KMS-11 (cell line): ENCODE data around the gene PABPC3.

Experiments used
- H2AFZ ChIP-seq: fragments of 200-600 bp; sonication (generic); 2 replicates; pipeline ENCODE4 v1.6.1; 2016; ENCODE audit warnings: antibody characterized with exemption, mixed run types, low read depth
- H3K27ac ChIP-seq: fragments of 200-600 bp; sonication (generic); 2 replicates; pipeline ENCODE4 v1.6.1; 2016; ENCODE audit warnings: mild to moderate bottlenecking, mixed run types
- H3K27me3 ChIP-seq: fragments of 200-600 bp; sonication (generic); 2 replicates; pipeline ENCODE4 v1.6.1; 2017; ENCODE audit warnings: mild to moderate bottlenecking, low read depth, mixed run types, moderate library complexity; ENCODE audit not compliant: insufficient read depth
- H3K36me3 ChIP-seq: fragments of 200-600 bp; sonication (generic); 2 replicates; pipeline ENCODE4 v1.6.1; 2017; ENCODE audit warnings: mild to moderate bottlenecking, mixed run types; ENCODE audit not compliant: insufficient read depth
- H3K4me1 ChIP-seq: fragments of 200-600 bp; sonication (generic); 2 replicates; pipeline ENCODE4 v1.6.1; 2016; ENCODE audit warnings: mild to moderate bottlenecking, low read depth, mixed run types; ENCODE audit not compliant: poor library complexity, severe bottlenecking
- H3K4me2 ChIP-seq: fragments of 200-600 bp; sonication (generic); 2 replicates; pipeline ENCODE4 v1.7.0; 2016; ENCODE audit warnings: mild to moderate bottlenecking, mixed run types
- H3K4me3 ChIP-seq: fragments of 200-600 bp; sonication (generic); IDR thresholded peaks from 2 replicates; pipeline ENCODE4 v1.6.1; 2017; ENCODE audit warnings: low read depth, low read length, mixed read lengths; ENCODE audit not compliant: insufficient read depth
- H3K79me2 ChIP-seq: fragments of 200-600 bp; sonication (generic); 2 replicates; pipeline ENCODE4 v1.6.1; 2016; ENCODE audit warnings: low read depth, mixed run types; ENCODE audit not compliant: insufficient read depth
- H3K9ac ChIP-seq: fragments of 200-600 bp; sonication (generic); 2 replicates; pipeline ENCODE4 v1.6.1; 2016; ENCODE audit warnings: mild to moderate bottlenecking, mixed run types
- H4K20me1 ChIP-seq: fragments of 200-600 bp; sonication (generic); 2 replicates; pipeline ENCODE4 v1.6.1; 2016; ENCODE audit warnings: mild to moderate bottlenecking, mixed run types; ENCODE audit not compliant: insufficient read depth
- CTCF ChIP-seq: fragments of 200-600 bp; sonication (generic); conservative IDR thresholded peaks from 2 replicates; pipeline ENCODE4 v1.6.1; 2017; ENCODE audit warnings: low read depth, mild to moderate bottlenecking, antibody characterized with exemption, low read length, moderate library complexity, mixed read lengths

The PABPC3 gene

DNA sequence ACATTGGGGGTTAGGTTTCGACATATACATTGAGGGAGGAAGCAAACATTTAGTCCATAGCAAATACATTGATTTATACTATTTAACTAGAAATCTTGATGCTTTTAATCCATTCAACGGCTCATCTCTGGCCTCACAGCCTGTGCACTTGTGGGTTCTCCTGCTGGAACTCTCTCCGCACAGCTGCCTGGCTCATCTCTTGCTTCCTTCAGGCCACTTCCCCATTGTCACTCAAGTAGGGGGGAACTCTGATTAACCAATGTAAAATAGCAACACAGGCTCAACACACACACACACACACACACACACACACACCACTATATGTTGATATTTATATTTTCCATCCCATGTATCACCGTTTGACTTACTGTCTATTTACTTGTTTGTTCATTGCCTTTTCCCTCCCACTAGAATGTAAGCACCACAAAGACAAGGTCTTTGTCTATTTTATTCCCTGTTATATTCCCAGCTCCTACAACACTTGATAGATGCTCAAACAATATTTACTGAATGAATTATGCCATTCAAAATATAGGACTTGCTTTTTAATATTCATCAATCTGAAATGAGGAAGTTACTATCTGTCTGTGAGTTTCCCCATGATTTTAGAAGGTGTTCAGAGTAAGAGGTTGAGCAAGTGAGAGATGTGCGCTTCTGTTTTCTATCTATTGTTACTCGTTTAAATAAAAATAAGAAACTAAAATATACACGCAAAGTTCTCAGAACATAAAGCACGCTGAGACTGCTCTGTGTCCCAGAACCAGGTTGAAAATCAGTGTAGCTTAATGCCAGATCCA, 29.8 kb upstream of the PABPC3 start:
- Histone ChIP-seq H3K4me2 (no peak overlapping the region), H3K27me3 (no peaks in the 10 kb centered on the region), H3K36me3 (no peaks in the 10 kb centered on the region), H3K79me2 (no peaks in the 10 kb centered on the region), H3K4me1 (no peaks in the 10 kb centered on the region), H3K9ac (no peak overlapping the region), H4K20me1 (no peaks in the 10 kb centered on the region), H2AFZ (no peak overlapping the region), H3K4me3 (no peak overlapping the region), H3K27ac (no peak overlapping the region)
- TF ChIP-seq CTCF = no peak

DNA sequence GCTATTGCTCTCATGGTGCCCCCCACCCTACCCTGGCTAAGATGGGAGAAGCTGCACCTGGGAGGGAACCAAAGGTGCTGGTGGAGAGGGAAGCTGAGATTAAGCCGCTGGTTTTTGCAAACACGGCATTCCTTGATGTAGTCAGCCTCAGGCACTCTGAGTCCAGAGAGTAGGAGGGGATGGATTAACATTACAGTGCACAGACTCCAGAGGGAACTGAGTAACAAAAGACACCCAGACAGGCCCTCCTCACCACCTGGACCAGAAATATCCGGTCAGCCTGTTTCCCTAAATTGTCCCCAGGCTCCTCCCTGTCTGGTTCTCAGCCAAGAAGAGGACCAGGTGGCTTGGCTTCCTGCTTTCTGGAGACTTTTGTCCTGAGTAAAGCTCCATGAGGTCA, 28.9 kb upstream of the PABPC3 start:
- no peak overlapping the region for H3K9ac ChIP-seq
- no peaks in the 10 kb centered on the region for H3K36me3 ChIP-seq
- no peaks in the 10 kb centered on the region for H3K4me1 ChIP-seq
- no peak for TF ChIP-seq CTCF
- H4K20me1 ChIP-seq = no peaks in the 10 kb centered on the region
- no peak overlapping the region for H3K4me3 ChIP-seq
- no peak overlapping the region for H2AFZ ChIP-seq
- no peak overlapping the region for H3K4me2 ChIP-seq
- no peaks in the 10 kb centered on the region for H3K79me2 ChIP-seq
- H3K27ac ChIP-seq = no peak overlapping the region
- no peaks in the 10 kb centered on the region for H3K27me3 ChIP-seq

DNA sequence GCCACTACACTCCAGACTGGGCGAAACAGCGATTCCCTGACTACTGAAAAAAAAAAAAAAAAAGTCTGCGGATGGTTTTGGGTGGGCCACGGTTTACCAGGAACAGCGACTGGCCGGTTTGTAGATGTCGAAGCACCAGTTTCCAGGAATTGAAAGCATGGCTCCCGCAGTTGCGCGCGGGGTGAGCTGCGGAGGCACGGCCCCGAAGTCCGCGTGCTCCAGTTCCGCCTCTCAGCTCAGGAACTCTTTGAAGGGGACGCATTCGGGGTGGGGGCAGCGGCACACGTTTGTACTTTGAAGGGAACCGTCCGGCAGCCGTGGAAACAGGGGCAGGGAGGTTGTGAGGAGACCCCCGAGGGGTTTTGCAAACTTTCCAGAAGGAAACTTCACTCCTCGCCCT, 27.1 kb upstream of the PABPC3 start:
- H3K4me2 ChIP-seq = no peak overlapping the region
- H3K4me1 ChIP-seq = no peaks in the 10 kb centered on the region
- H3K9ac ChIP-seq = no peak overlapping the region
- H3K4me3 ChIP-seq = no peak overlapping the region
- H3K36me3 ChIP-seq = no peaks in the 10 kb centered on the region
- no peaks in the 10 kb centered on the region for H4K20me1 ChIP-seq
- no peak overlapping the region for H3K27ac ChIP-seq
- H2AFZ ChIP-seq = no peak overlapping the region
- no peaks in the 10 kb centered on the region for H3K27me3 ChIP-seq
- no peaks in the 10 kb centered on the region for H3K79me2 ChIP-seq
- no peak for TF ChIP-seq CTCF

DNA sequence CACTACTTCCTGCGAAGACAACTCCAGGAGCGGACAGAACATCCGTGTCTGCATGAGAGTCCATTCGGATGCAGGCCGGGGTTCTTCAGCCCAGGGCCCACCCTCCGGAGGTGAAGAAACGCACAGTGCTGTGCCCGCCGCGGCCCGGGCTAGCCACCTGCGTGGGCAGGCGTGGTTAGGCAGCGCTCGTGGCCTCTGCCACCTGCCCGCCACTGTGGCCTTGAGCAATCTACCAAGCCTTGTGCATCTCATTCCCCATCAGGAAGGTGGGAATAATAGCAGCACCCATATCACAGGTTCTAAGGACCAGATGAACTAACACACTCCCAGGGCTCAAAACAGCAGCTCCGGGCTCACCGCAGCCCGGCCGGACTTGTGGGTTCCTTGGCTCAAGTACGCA, 26.7 kb upstream of the PABPC3 start:
- H3K27me3 ChIP-seq = no peaks in the 10 kb centered on the region
- no peaks in the 10 kb centered on the region for H4K20me1 ChIP-seq
- no peak overlapping the region for H3K4me3 ChIP-seq
- H3K9ac ChIP-seq = no peak overlapping the region
- H3K27ac ChIP-seq = no peak overlapping the region
- no peak overlapping the region for H3K4me2 ChIP-seq
- H3K36me3 ChIP-seq = no peaks in the 10 kb centered on the region
- H2AFZ ChIP-seq = no peak overlapping the region
- H3K4me1 ChIP-seq = no peaks in the 10 kb centered on the region
- TF ChIP-seq CTCF = no peak
- H3K79me2 ChIP-seq = no peaks in the 10 kb centered on the region
